Measurements from ENCODE around the gene PLAGL2.

Gene PLAGL2

DNA sequence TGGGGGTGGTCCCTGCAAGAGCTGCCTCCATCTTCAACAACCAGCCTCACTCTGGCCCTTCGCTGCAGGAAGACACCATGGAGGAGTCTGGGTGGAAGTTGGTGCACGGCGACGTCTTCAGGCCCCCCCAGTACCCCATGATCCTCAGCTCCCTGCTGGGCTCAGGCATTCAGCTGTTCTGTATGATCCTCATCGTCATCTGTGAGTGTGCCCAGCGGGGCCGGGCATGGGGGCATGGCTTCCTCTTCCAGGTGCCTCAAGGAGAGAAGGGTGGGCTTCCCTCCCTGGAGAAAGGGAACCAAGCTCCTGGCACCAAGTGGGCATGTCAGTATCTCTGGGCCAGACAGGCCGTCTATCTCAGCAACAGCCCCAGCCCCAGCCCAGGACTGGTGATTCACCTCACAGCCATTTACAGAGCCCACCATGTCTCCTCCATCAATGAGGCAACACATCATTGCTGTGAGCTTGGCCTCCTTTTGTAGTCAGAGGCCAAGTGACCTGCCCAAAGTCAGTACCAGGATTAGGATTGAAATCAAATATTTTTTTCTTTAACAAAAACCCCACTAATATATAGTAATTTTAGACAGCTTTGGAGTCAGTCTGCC is 57.9 kb downstream of the PLAGL2 start:
- DNase-seq (ENCODE audit: low read depth), result peak; percentile 52

DNA sequence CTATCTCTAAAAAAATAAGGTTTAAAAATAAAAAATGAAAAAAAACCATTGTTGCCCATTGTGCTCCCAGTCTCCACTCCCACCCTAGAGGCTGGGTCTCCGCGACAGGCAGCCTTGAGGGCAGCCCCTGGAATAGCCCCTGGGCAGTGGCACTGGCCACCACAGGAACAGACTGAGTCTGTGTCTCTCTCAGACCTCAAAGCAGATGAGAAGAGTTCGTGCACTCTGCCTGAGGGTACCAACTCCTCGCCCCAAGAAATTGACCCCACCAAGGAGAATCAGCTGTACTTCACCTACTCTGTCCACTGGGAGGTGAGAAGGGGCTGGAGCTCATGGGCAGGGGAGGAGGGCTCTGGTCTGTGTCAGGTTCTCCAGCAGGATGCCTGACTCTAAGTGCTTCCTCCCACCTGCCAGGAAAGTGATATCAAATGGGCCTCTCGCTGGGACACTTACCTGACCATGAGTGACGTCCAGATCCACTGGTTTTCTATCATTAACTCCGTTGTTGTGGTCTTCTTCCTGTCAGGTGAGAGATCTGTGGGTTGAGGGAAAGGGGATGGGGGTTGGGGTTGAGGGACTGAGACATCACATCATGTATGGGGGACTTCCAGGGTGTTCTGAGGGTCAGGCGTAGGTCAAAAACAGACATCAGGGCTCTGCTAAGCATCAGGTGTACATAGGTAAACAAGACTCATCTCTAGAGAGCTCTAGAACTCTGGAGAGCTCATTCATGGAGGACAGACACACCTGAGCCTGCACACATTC is 62.5 kb downstream of the PLAGL2 start:
- DNase-seq (ENCODE audit: low read depth), result no peak

DNA sequence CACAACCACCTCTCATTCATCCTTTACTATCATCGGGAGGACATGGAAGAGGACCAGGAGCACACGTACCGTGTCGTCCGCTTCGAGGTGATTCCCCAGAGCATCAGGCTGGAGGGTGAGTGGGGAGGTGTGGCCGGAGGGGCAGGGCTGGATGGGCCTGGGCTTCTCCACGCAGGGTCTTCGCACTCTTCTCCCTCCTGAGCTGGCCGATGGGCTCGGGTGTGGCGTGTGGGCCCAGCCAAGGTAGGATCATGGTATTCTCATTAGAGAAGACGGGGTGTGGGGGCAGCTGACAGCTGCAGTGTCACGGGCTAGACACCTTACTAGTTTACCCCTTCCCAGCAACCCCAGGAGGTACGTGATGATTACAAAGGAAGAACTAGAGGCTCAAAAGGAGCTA is 64.6 kb downstream of the PLAGL2 start:
- DNase-seq (ENCODE audit: low read depth), result no peak
